Measurements from ENCODE around the gene EPHA2.

The EPHA2 gene

DNA sequence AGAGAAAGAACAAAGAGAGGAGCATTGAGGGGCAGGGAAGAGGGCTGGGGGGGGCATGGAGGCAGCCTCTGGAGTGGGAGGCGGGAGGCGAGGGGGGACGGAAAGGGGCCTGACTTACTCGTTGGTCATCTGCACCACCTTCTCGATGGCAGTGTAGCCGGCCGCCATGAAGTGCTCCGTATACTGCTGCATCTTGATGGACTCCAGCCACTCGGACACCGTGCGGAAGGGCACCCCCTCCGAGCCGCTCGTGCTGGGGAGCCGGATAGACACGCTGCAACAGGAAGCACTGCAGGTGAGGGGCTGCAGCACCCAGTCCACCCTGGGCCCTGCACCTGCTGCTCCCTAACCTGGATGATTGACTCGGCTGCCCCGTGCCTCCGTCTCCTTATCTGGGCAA is 26.6 kb downstream of the EPHA2 start:
- in situ Hi-C loops (cut with HindIII; ENCODE audit: low pct_ligation_motif_present, low sequenced_read_pairs): no loop called here
- TF ChIP-seq, protein P1, sequence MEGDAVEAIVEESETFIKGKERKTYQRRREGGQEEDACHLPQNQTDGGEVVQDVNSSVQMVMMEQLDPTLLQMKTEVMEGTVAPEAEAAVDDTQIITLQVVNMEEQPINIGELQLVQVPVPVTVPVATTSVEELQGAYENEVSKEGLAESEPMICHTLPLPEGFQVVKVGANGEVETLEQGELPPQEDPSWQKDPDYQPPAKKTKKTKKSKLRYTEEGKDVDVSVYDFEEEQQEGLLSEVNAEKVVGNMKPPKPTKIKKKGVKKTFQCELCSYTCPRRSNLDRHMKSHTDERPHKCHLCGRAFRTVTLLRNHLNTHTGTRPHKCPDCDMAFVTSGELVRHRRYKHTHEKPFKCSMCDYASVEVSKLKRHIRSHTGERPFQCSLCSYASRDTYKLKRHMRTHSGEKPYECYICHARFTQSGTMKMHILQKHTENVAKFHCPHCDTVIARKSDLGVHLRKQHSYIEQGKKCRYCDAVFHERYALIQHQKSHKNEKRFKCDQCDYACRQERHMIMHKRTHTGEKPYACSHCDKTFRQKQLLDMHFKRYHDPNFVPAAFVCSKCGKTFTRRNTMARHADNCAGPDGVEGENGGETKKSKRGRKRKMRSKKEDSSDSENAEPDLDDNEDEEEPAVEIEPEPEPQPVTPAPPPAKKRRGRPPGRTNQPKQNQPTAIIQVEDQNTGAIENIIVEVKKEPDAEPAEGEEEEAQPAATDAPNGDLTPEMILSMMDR (IDR thresholded peaks at IDR 0.05; ENCODE audit: low read depth, low read length, missing control alignments): no peak
- Histone ChIP-seq H3K4me3 (ENCODE audit: low read depth, low read length) (no peak overlapping the region), H3K27me3 (replicated peaks) (no peaks in the 10 kb centered on the region), H3K27ac (no peak overlapping the region), H3K36me3 (replicated peaks) (peaks cover 94% of the 10 kb centered on the region)
- DNase-seq: no peak

- no peak overlapping the region for H3K27ac ChIP-seq
- no peak overlapping the region for H3K4me3 ChIP-seq (ENCODE audit: low read depth, low read length)
- DNase-seq: no peak
- in situ Hi-C loops (cut with HindIII; ENCODE audit: low pct_ligation_motif_present, low sequenced_read_pairs): no loop called here
- no peaks in the 10 kb centered on the region for H3K27me3 ChIP-seq (replicated peaks)
- H3K36me3 ChIP-seq (replicated peaks): peaks cover 92% of the 10 kb centered on the region
- TF ChIP-seq, protein P1 (IDR thresholded peaks at IDR 0.05; ENCODE audit: low read depth, low read length, missing control alignments): no peak
Measured at GRCh38 chr1:16128338-16128741, 27.5 kb downstream of the EPHA2 start.

- H3K4me3 ChIP-seq (ENCODE audit: low read depth, low read length): no peak overlapping the region
- DNase-seq: no peak
- in situ Hi-C loops (cut with HindIII; ENCODE audit: low pct_ligation_motif_present, low sequenced_read_pairs): no loop called here
- H3K36me3 ChIP-seq (replicated peaks): peaks cover 92% of the 10 kb centered on the region
- H3K27ac ChIP-seq: no peak overlapping the region
- H3K27me3 ChIP-seq (replicated peaks): no peaks in the 10 kb centered on the region
- TF ChIP-seq, protein P1 (IDR thresholded peaks at IDR 0.05; ENCODE audit: low read depth, low read length, missing control alignments): no peak
Measured at GRCh38 chr1:16127676-16128337, 28.1 kb downstream of the EPHA2 start.

- Histone ChIP-seq H3K27ac (no peak overlapping the region), H3K4me3 (ENCODE audit: low read depth, low read length) (no peak overlapping the region), H3K27me3 (replicated peaks) (no peaks in the 10 kb centered on the region), H3K36me3 (replicated peaks) (peaks cover 91% of the 10 kb centered on the region)
- TF ChIP-seq, protein P1 (IDR thresholded peaks at IDR 0.05; ENCODE audit: low read depth, low read length, missing control alignments): no peak
- DNase-seq: no peak
- in situ Hi-C loops (cut with HindIII; ENCODE audit: low pct_ligation_motif_present, low sequenced_read_pairs): no loop called here
Measured at GRCh38 chr1:16126743-16127515, 28.9 kb downstream of the EPHA2 start.

DNA sequence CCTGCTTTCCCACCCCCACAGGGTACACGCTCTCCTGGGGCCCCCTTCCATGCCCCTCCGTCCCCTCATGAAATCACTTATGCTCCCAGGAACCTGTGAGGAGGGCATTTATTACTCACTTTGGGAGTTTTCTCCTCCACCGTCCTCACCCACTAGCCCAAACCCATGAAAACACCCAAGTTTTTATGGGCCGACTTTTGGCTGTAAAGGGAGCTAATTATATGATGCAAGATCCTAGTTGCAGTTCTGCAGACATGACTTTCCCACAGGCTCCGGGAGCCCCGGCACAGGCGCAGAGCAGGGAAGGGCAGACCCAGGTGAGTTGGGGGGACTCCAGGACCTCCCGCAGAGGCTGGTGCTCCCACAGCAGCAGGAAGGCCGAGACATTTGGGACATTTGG is 29.7 kb downstream of the EPHA2 start:
- Histone ChIP-seq H3K4me3 (ENCODE audit: low read depth, low read length) (no peak overlapping the region), H3K36me3 (replicated peaks) (peaks cover 84% of the 10 kb centered on the region), H3K27me3 (replicated peaks) (no peaks in the 10 kb centered on the region), H3K27ac (no peak overlapping the region)
- DNase-seq: no peak
- in situ Hi-C loops (cut with HindIII; ENCODE audit: low pct_ligation_motif_present, low sequenced_read_pairs): no loop called here
- TF ChIP-seq, protein P1 (IDR thresholded peaks at IDR 0.05; ENCODE audit: low read depth, low read length, missing control alignments): no peak

All from brain microvascular endothelial cell (primary cell).